IMR-90 (cell line): Measurements from ENCODE around the gene C3orf33. TPM values are rescaled to one million over a fixed set of nuclear protein-coding genes. Genes with fewer than 3 reads are reported as not detected.

Source experiments
- ATAC-seq: fragments of 200-7000 bp; cut with Tn5 transposase; 2 replicates; pipeline ENCODE4 v1.9.1; 2020; ENCODE audit warnings: low read depth, mild to moderate bottlenecking, moderate library complexity
- BruUV-seq: library from RNA; stranded (reverse); fragments of 400-500 nt; replicated peaks from 2 replicates; lab custom pipeline; 2021; lab: Mats Ljungman, UMichigan
- CTCF ChIA-PET: fragments of 300-600 bp; formaldehyde crosslinking; extraction: SDS; loops from one replicate; lab custom pipeline; 2021; ENCODE audit warnings: antibody characterized with exemption; lab: Yijun Ruan, JAX
- POLR2A ChIA-PET: fragments of 300-600 bp; sonication (Branson Sonifier 250); formaldehyde crosslinking; loops from one replicate; lab custom pipeline; 2022; ENCODE audit warnings: antibody characterized with exemption; ENCODE audit not compliant: unreplicated experiment; lab: Charles Lee
- DNase-seq: peaks from one replicate; pipeline ENCODE4 v3.0.0; 2013
- H2AFZ ChIP-seq: replicated peaks from 2 replicates; pipeline ENCODE3; 2013; ENCODE audit warnings: low read length, mild to moderate bottlenecking; ENCODE audit not compliant: poor library complexity
- H2AK5ac ChIP-seq: 2 replicates; pipeline ENCODE4 v1.6.1; 2013; ENCODE audit warnings: low read depth, low read length, inconsistent platforms
- H2AK9ac ChIP-seq: replicated peaks from 2 replicates; pipeline ENCODE3; 2013; ENCODE audit warnings: mild to moderate bottlenecking, low read depth, low read length, moderate library complexity; ENCODE audit not compliant: poor library complexity
- H2BK120ac ChIP-seq: 2 replicates; pipeline ENCODE4 v1.6.1; 2013; ENCODE audit warnings: low read depth, low read length, inconsistent platforms
- H2BK15ac ChIP-seq: 3 replicates; pipeline ENCODE4 v1.6.1; 2013; ENCODE audit warnings: low read depth, low read length, inconsistent platforms
- H2BK20ac ChIP-seq: 2 replicates; pipeline ENCODE4 v1.6.1; 2013; ENCODE audit warnings: low read depth, mild to moderate bottlenecking, inconsistent platforms, low read length, moderate library complexity
- H2BK5ac ChIP-seq: 2 replicates; pipeline ENCODE4 v1.6.1; 2013; ENCODE audit warnings: mild to moderate bottlenecking, low read depth, low read length, inconsistent platforms; ENCODE audit not compliant: poor library complexity, severe bottlenecking
- H3K14ac ChIP-seq: replicated peaks from 2 replicates; pipeline ENCODE4 v1.6.1; 2013; ENCODE audit warnings: low read depth, low read length, inconsistent platforms
- H3K18ac ChIP-seq: 2 replicates; pipeline ENCODE4 v1.6.1; 2013; ENCODE audit warnings: low read depth, low read length, control low read depth
- H3K23ac ChIP-seq: 2 replicates; pipeline ENCODE4 v1.6.1; 2013; ENCODE audit warnings: low read depth, low read length, inconsistent platforms
- H3K27ac ChIP-seq: 2 replicates; pipeline ENCODE4 v1.5.1; 2013; ENCODE audit warnings: mild to moderate bottlenecking, control low read depth, low read length; ENCODE audit not compliant: insufficient read depth
- H3K27me3 ChIP-seq: 2 replicates; pipeline ENCODE4 v1.6.1; 2013; ENCODE audit warnings: low read length; ENCODE audit not compliant: control insufficient read depth, insufficient read depth
- H3K36me3 ChIP-seq: 2 replicates; pipeline ENCODE4 v1.6.1; 2013; ENCODE audit warnings: low read length, mixed read lengths; ENCODE audit not compliant: control insufficient read depth, insufficient read depth
- H3K4ac ChIP-seq: 2 replicates; pipeline ENCODE4 v1.6.1; 2013; ENCODE audit warnings: low read depth, low read length, inconsistent platforms
- H3K4me1 ChIP-seq: 2 replicates; pipeline ENCODE4 v1.6.1; 2013; ENCODE audit warnings: low read length, mixed read lengths; ENCODE audit not compliant: control insufficient read depth, insufficient read depth
- H3K4me2 ChIP-seq: 2 replicates; pipeline ENCODE4 v1.6.1; 2013; ENCODE audit warnings: low read depth, mild to moderate bottlenecking, control low read depth, low read length, moderate library complexity
- H3K4me3 ChIP-seq: 2 replicates; pipeline ENCODE4 v1.5.1; 2013; ENCODE audit warnings: low read depth, mild to moderate bottlenecking, control low read depth, low read length, moderate library complexity; ENCODE audit not compliant: insufficient read depth
- H3K56ac ChIP-seq: 2 replicates; pipeline ENCODE4 v1.6.1; 2013; ENCODE audit warnings: low read length, inconsistent platforms; ENCODE audit not compliant: insufficient read depth; ENCODE audit errors: extremely low read depth
- H3K79me1 ChIP-seq, 2 experiments: 2 replicates each; pipeline ENCODE4 v1.6.1; 2013; ENCODE audit warnings: low read length in 2 of 2, inconsistent platforms in 1 of 2, low read depth in 1 of 2
- H3K9ac ChIP-seq: 2 replicates; pipeline ENCODE4 v1.6.1; 2013; ENCODE audit warnings: low read depth, low read length, control low read depth
- H3K9me1 ChIP-seq: 2 replicates; pipeline ENCODE4 v1.6.1; 2013; ENCODE audit warnings: low read length, inconsistent platforms; ENCODE audit not compliant: insufficient read depth
- H3K9me3 ChIP-seq: 2 replicates; pipeline ENCODE4 v1.6.1; 2013; ENCODE audit warnings: low read length; ENCODE audit not compliant: control insufficient read depth, insufficient read depth
- H4K20me1 ChIP-seq: 2 replicates; pipeline ENCODE4 v1.6.1; 2013; ENCODE audit warnings: low read length, inconsistent platforms; ENCODE audit not compliant: insufficient read depth
- H4K5ac ChIP-seq: 2 replicates; pipeline ENCODE4 v1.6.1; 2013; ENCODE audit warnings: mild to moderate bottlenecking, low read depth, low read length, control low read depth
- H4K8ac ChIP-seq, 2 experiments: 2 replicates each; pipeline ENCODE4 v1.6.1; 2013; ENCODE audit warnings: low read depth in 2 of 2, low read length in 2 of 2, control low read depth in 1 of 2, inconsistent platforms in 1 of 2
- H4K91ac ChIP-seq: 2 replicates; pipeline ENCODE4 v1.6.1; 2013; ENCODE audit warnings: low read depth, low read length, inconsistent platforms; ENCODE audit not compliant: insufficient read depth
- BHLHE40 ChIP-seq: fragments of 150-350 bp; IDR thresholded peaks from 2 replicates; pipeline ENCODE4 v1.6.1; 2016; ENCODE audit warnings: mild to moderate bottlenecking, low read depth, low read length
- CEBPB ChIP-seq: IDR thresholded peaks from 2 replicates; pipeline ENCODE4 v1.6.1; 2012; ENCODE audit warnings: low read depth, low read length, improper control_type of control experiment
- CHD1 ChIP-seq: IDR thresholded peaks from 2 replicates; pipeline ENCODE4 v1.6.1; 2012; ENCODE audit warnings: low read depth, low read length, improper control_type of control experiment
- MAFK ChIP-seq: IDR thresholded peaks from 2 replicates; pipeline ENCODE4 v1.6.1; 2012; ENCODE audit warnings: low read depth, low read length, improper control_type of control experiment
- MAZ ChIP-seq: IDR thresholded peaks from 2 replicates; pipeline ENCODE4 v1.6.1; 2012; ENCODE audit warnings: low read depth, mild to moderate bottlenecking, low read length, improper control_type of control experiment, moderate library complexity, borderline replicate concordance
- MXI1 ChIP-seq: IDR thresholded peaks from 2 replicates; pipeline ENCODE4 v1.6.1; 2012; ENCODE audit warnings: low read depth, mild to moderate bottlenecking, low read length, moderate library complexity, borderline replicate concordance
- NFE2L2 ChIP-seq: fragments of 150-350 bp; IDR thresholded peaks from 2 replicates; pipeline ENCODE4 v1.6.1; 2016; ENCODE audit warnings: low read depth, mild to moderate bottlenecking, low read length
- POLR2A ChIP-seq: IDR thresholded peaks from 2 replicates; pipeline ENCODE4 v1.6.1; 2012; ENCODE audit warnings: mild to moderate bottlenecking, low read depth, low read length
- RAD21 ChIP-seq: IDR thresholded peaks from 2 replicates; pipeline ENCODE4 v1.6.1; 2012; ENCODE audit warnings: low read length, improper control_type of control experiment
- RCOR1 ChIP-seq: IDR thresholded peaks from 2 replicates; pipeline ENCODE4 v1.6.1; 2012; ENCODE audit warnings: mild to moderate bottlenecking, low read length, improper control_type of control experiment; ENCODE audit not compliant: insufficient replicate concordance
- SMC3 ChIP-seq: fragments of 150-350 bp; IDR thresholded peaks from 2 replicates; pipeline ENCODE4 v1.6.1; 2016; ENCODE audit warnings: low read depth, mild to moderate bottlenecking, antibody characterized with exemption, low read length, moderate library complexity
- USF2 ChIP-seq: fragments of 150-350 bp; IDR thresholded peaks from 2 replicates; pipeline ENCODE4 v1.6.1; 2017; ENCODE audit warnings: mild to moderate bottlenecking, antibody characterized with exemption, low read length, low read depth
- WGBS, 2 experiments: methylation state at CpG; one replicate each; pipeline versions ENCODE4 v1.1.5 to v1.1.7; 2013; ENCODE audit warnings: missing lambda C conversion rate in 2 of 2; ENCODE audit not compliant: insufficient read length in 1 of 2; ENCODE audit errors: extremely low coverage in 2 of 2; 5-methylcytosine and 5-hydroxymethylcytosine counted together
- dilution Hi-C: fragments of 300-500 bp; cut with HindIII; formaldehyde crosslinking; loops from one replicate; pipeline ENCODE4 v1.14.3; 2018; ENCODE audit warnings: low sequenced_read_pairs; ENCODE audit not compliant: unreplicated experiment
- in situ Hi-C: fragments of 300-500 bp; cut with MboI; formaldehyde crosslinking; loops from 3 replicates; pipeline ENCODE4 v1.14.3; 2019; ENCODE audit warnings: low sequenced_read_pairs, inconsistent platforms, mixed read lengths
- intact Hi-C: fragments of 100-400 bp; cut with micrococcal nuclease; formaldehyde crosslinking; loops from 2 replicates; pipeline ENCODE4 v1.10.0; 2022
- polyA plus RNA-seq, 3 experiments: library from polyadenylated mRNA; depleted of rRNA; stranded (reverse); fragments of >200 nt; gene quantifications; 2 replicates each; pipeline ENCODE4 v1.2.3, GENCODE V29; 2012; ENCODE audit warnings: low replicate concordance in 1 of 3
- total RNA-seq: library from RNA; depleted of rRNA; stranded (reverse); fragments of >200 nt; gene quantifications from 2 replicates; pipeline ENCODE4 v1.2.3, GENCODE V29; 2012

The C3orf33 gene
- total and polyA plus RNA-seq, 2 of the 4 experiments (the other 2 are of a cell fraction) = 0.72 to 1.2 TPM

- H3K79me1 ChIP-seq = no peaks in the 10 kb centered on the region
- no peaks in the 10 kb centered on the region for H3K36me3 ChIP-seq
- no peak overlapping the region for H3K4me2 ChIP-seq
- TF ChIP-seq USF2 (no peak), BHLHE40 (no peak), MAZ (no peak), CHD1 (no peak), MAFK (no peak), SMC3 (no peak), RCOR1 (no peak), MXI1 (no peak), NFE2L2 (no peak), POLR2A (no peak), CEBPB (no peak), RAD21 (no peak)
- H3K9me3 ChIP-seq = no peaks in the 10 kb centered on the region
- no peak overlapping the region for H2AFZ ChIP-seq
- H3K9ac ChIP-seq = no peak overlapping the region
- no peak overlapping the region for H3K14ac ChIP-seq
- no peak overlapping the region for H3K4me3 ChIP-seq
- no peak overlapping the region for H2BK120ac ChIP-seq
- no peaks in the 10 kb centered on the region for H4K20me1 ChIP-seq
- no CpG with 5 or more reads among the region's 5 CpGs for WGBS, 2 experiments
- H2BK20ac ChIP-seq = no peak overlapping the region
- H2BK5ac ChIP-seq = no peak overlapping the region
- DNase-seq (peak; percentile 11), ATAC-seq (no peak)
- H3K23ac ChIP-seq = no peak overlapping the region
- H3K56ac ChIP-seq = no peak overlapping the region
- no peak overlapping the region for H3K18ac ChIP-seq
- POLR2A ChIA-PET = no interaction called here
- H4K91ac ChIP-seq = no peak overlapping the region
- no TSS peak for BruUV-seq
- H3K27ac ChIP-seq = no peak overlapping the region
- H3K4me1 ChIP-seq = no peaks in the 10 kb centered on the region
- CTCF ChIA-PET = no interaction called here
- dilution Hi-C loops (no loop called here), in situ Hi-C loops (no loop called here), intact Hi-C loops (no loop called here)
- H2AK5ac ChIP-seq = no peak overlapping the region
- H4K8ac ChIP-seq = no peak overlapping the region
- no peak overlapping the region for H4K5ac ChIP-seq
- H3K27me3 ChIP-seq = peaks cover 23% of the 10 kb centered on the region
- no peak overlapping the region for H2AK9ac ChIP-seq
- no peak overlapping the region for H2BK15ac ChIP-seq
- H3K4ac ChIP-seq = no peak overlapping the region
- H3K9me1 ChIP-seq = no peaks in the 10 kb centered on the region
Observed at GRCh38 chr3:155739154-155739553, 66.9 kb downstream of the C3orf33 start.
